Peyer's patch (tissue), 4 donors: Measurements from ENCODE around the gene C2CD4A.
"Not testable (repeated sequence)": the region's sequence is repeated elsewhere in the genome, so short reads cannot be mapped to it uniquely, and the experiment has no call there.

Source experiments
- POLR2A ChIP-seq, 2 donors: fragments of 450-650 bp; IDR thresholded peaks; one replicate each; pipeline ENCODE4 v1.5.1; 2017; ENCODE audit warnings: antibody characterized with exemption in 2 of 2, mild to moderate bottlenecking in 2 of 2, moderate library complexity in 2 of 2
- TF ChIP-seq, protein P1 (sequence below), 6 experiments: fragments of 450-650 bp in 4 of 6; fragments of 200-600 bp in 2 of 6; sonication (generic) in 1 of 6; IDR thresholded peaks; one replicate each; pipeline ENCODE4 v1.5.1; 2017 to 2019; ENCODE audit warnings: antibody characterized with exemption in 6 of 6, mild to moderate bottlenecking in 3 of 6, moderate library complexity in 1 of 6

GRCh38 chr15:62048254-62048653, 18.5 kb upstream of the C2CD4A start:
- TF ChIP-seq, protein P1, sequence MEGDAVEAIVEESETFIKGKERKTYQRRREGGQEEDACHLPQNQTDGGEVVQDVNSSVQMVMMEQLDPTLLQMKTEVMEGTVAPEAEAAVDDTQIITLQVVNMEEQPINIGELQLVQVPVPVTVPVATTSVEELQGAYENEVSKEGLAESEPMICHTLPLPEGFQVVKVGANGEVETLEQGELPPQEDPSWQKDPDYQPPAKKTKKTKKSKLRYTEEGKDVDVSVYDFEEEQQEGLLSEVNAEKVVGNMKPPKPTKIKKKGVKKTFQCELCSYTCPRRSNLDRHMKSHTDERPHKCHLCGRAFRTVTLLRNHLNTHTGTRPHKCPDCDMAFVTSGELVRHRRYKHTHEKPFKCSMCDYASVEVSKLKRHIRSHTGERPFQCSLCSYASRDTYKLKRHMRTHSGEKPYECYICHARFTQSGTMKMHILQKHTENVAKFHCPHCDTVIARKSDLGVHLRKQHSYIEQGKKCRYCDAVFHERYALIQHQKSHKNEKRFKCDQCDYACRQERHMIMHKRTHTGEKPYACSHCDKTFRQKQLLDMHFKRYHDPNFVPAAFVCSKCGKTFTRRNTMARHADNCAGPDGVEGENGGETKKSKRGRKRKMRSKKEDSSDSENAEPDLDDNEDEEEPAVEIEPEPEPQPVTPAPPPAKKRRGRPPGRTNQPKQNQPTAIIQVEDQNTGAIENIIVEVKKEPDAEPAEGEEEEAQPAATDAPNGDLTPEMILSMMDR (IDR thresholded peaks at IDR 0.05): not testable (repeated sequence)
- not testable (repeated sequence) for TF ChIP-seq POLR2A (IDR thresholded peaks at IDR 0.05)
